Lung (tissue), 12 donors: ENCODE data around the gene GRB7. TPM values are rescaled to one million over a fixed set of nuclear protein-coding genes. Genes with fewer than 3 reads are reported as not detected.
A peak's percentile ranks its signal among the peaks of the same experiment; 100 is the strongest.
"Not testable (repeated sequence)": the region's sequence is repeated elsewhere in the genome, so short reads cannot be mapped to it uniquely, and the experiment has no call there.

ENCODE experiments used
- ATAC-seq: fragments of 200-7000 bp; cut with Tn5 transposase; one replicate; pipeline ENCODE4 v1.9.1; 2020; ENCODE audit warnings: moderate number of reproducible peaks; ENCODE audit not compliant: insufficient read depth, low FRiP score
- DNase-seq, 3 donors: peaks; one replicate each; pipeline ENCODE4 v3.0.0-alpha.2; 2013 to 2017
- H3K27ac ChIP-seq, 2 donors: one replicate each; pipeline ENCODE4 v1.5.1; 2013; ENCODE audit warnings: mild to moderate bottlenecking in 2 of 2, moderate library complexity in 2 of 2, control low read depth in 1 of 2, inconsistent platforms in 1 of 2, low read depth in 1 of 2, low read length in 1 of 2
- H3K27me3 ChIP-seq, 3 donors: one replicate each; pipeline ENCODE4 v1.5.1; 2013; ENCODE audit warnings: low read length in 2 of 3; ENCODE audit not compliant: control insufficient read depth in 3 of 3, insufficient read depth in 3 of 3
- H3K36me3 ChIP-seq, 4 donors: one replicate each; pipeline ENCODE4 v1.5.1; 2013; ENCODE audit warnings: low read length in 4 of 4, mild to moderate bottlenecking in 1 of 4, moderate library complexity in 1 of 4; ENCODE audit not compliant: control insufficient read depth in 4 of 4, insufficient read depth in 4 of 4
- H3K4me1 ChIP-seq, 5 donors: one replicate each; pipeline ENCODE4 v1.5.1; 2013; ENCODE audit warnings: low read length in 5 of 5, mild to moderate bottlenecking in 2 of 5, moderate library complexity in 1 of 5; ENCODE audit not compliant: control insufficient read depth in 5 of 5, insufficient read depth in 5 of 5
- H3K4me3 ChIP-seq: one replicate; pipeline ENCODE4 v1.5.1; 2013; ENCODE audit warnings: mild to moderate bottlenecking, control low read depth, moderate library complexity
- H3K9ac ChIP-seq, 2 donors: one replicate each; pipeline ENCODE4 v1.5.1; 2013; ENCODE audit warnings: low read length in 2 of 2, control low read depth in 1 of 2; ENCODE audit not compliant: insufficient read depth in 1 of 2
- H3K9me3 ChIP-seq, 4 donors: one replicate each; pipeline ENCODE4 v1.5.1; 2013; ENCODE audit warnings: low read length in 3 of 4, mild to moderate bottlenecking in 1 of 4, moderate library complexity in 1 of 4; ENCODE audit not compliant: control insufficient read depth in 4 of 4, insufficient read depth in 3 of 4
- CTCF ChIP-seq: IDR thresholded peaks from 2 replicates; pipeline ENCODE4 v1.5.1; 2012; ENCODE audit warnings: mild to moderate bottlenecking; ENCODE audit errors: control extremely low read depth, extremely low read depth
- WGBS, 2 donors: extraction: QIAGEN DNeasy Blood & Tissue Kit; methylation state at CpG; one replicate each; pipeline ENCODE4 v1.1.7; 2013; 5-methylcytosine and 5-hydroxymethylcytosine counted together
- polyA plus RNA-seq, 2 donors: library from polyadenylated mRNA; stranded (reverse); fragments of 200-250 nt; gene quantifications; one replicate each; pipeline ENCODE4 v1.2.1, GENCODE V29; 2013
- total RNA-seq, 2 donors: library from RNA; depleted of rRNA in 1 of 2; stranded (reverse); fragments of >200 nt in 1 of 2; gene quantifications; one replicate each; pipeline ENCODE4 v1.2.1, GENCODE V29; 2014 to 2021
- donor health status: control.
- donor health status: control.
- donor health status: Bipolar disorder and iron deficiency.
- donor health status: healthy.
- donor health status: DM: yes; HTN: yes; CAD: no.

The GRB7 gene
- total and polyA plus RNA-seq, 4 donors, result 6.6 to 25.5 (median 16.6) TPM

DNA sequence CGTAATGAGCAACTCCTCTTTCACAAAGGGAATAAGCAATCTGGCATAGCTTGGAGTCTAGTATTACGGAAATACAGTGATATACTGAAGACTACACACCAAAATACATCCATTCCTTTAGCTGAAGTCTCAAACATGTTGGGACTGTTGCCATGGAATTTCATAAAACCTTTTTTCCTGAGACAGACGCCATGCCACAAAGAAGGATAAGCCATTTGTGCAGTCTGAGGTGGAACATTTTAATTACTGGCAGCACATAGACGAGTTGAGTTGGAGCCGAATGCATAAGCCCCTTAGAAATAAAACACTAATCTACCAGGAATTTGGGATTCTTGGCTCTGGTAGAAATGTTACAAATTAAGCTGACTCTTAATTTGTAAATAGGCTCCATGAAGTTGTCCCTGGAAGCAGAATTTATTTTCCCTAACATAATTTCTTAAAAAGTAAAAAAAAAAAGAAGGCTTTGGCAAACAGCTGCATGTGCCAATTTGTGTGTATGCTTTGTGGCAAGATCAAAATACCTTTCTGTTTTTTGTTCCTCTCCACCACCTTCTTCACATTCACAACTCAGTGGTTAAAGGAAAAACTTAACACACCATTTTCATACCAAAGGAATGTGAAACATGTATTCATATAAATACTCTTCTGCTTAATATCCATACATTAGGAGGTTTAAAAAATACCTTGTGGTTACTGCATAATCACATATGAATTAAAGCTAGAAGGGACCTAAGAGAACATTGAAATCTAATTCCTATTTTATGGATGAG lies 25.5 kb downstream of the GRB7 start:
- WGBS, 2 donors, result 64 to 83% methylated on average over 5 of the region's 5 CpGs
- ATAC-seq (no peak), DNase-seq (peak in 1 of 3 donors; percentile 17)
- Histone ChIP-seq H3K9me3 (no peaks in the 10 kb centered on the region), H3K4me3 (no peak overlapping the region), H3K36me3 (no peaks in the 10 kb centered on the region), H3K27me3 (no peaks in the 10 kb centered on the region), H3K9ac (peak overlapping the region in 1 of 2 donors; percentile 8), H3K27ac (no peak overlapping the region), H3K4me1 (peaks cover 0 to 7% (median 0%) of the 10 kb centered on the region in 5 donors)
- no peak for TF ChIP-seq CTCF

DNA sequence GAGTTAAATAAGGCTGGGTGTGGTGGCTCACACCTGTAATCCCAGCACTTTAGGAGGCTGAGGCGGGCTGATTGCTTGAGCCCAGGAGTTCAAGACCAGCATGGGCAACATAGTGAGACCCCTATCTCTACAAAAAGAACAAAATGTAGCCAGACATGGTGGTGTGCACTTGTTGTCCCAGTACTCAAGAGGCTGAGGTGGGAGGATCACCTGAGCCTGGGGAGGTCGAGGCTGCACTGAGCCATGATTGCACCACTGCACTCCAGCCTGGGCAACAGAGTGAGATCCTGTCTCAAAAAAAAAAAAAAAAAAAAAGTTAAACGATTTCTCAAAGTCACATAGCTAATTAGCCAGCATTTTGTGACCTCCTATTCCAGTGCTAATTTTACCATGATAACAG lies 26.4 kb downstream of the GRB7 start:
- H3K9ac ChIP-seq, ATAC-seq, H3K27me3 ChIP-seq, DNase-seq, H3K4me3 ChIP-seq, H3K9me3 ChIP-seq, H3K27ac ChIP-seq, H3K4me1 ChIP-seq, H3K36me3 ChIP-seq: not testable (repeated sequence)
- WGBS, 2 donors, result 80 to 89% methylated on average over 3 of the region's 3 CpGs

GRCh38 chr17:39765175-39765574 lies 27.4 kb downstream of the GRB7 start:
- H3K27ac ChIP-seq, result no peak overlapping the region
- no peak overlapping the region for H3K4me3 ChIP-seq
- H3K36me3 ChIP-seq, result no peaks in the 10 kb centered on the region
- ATAC-seq, result no peak
- peaks cover 0 to 7% (median 0%) of the 10 kb centered on the region in 5 donors for H3K4me1 ChIP-seq
- no peaks in the 10 kb centered on the region for H3K27me3 ChIP-seq
- no peak overlapping the region for H3K9ac ChIP-seq
- TF ChIP-seq CTCF, result no peak
- 57 to 58% methylated on average over 3 of the region's 3 CpGs for WGBS, 2 donors
- H3K9me3 ChIP-seq, result no peaks in the 10 kb centered on the region
- DNase-seq, result no peak

DNA sequence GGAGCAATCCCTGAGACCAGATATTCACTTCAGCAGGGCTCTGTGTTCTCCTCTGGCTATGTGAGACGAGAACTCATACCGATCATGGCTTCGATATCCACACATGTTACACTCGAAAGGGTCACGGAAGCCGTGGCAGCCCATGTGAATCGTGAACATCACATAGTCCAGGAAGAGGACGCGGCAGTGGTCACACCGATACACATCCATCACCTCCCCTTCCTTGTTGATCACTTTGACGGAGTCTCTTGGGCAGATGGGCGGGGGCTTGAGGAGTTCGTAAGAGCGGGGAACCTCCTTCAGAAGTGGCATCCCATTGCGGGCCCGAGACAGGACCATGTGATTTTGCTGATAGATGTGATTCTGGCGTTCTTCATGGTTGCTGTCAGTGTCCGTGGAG lies 28.0 kb downstream of the GRB7 start:
- no peak overlapping the region for H3K4me3 ChIP-seq
- ATAC-seq (no peak), DNase-seq (no peak)
- WGBS, 2 donors, result 93 to 94% methylated on average over 18 of the region's 18 CpGs
- peaks cover 0 to 7% (median 0%) of the 10 kb centered on the region in 5 donors for H3K4me1 ChIP-seq
- TF ChIP-seq CTCF, result no peak
- no peaks in the 10 kb centered on the region for H3K36me3 ChIP-seq
- no peak overlapping the region for H3K9ac ChIP-seq
- H3K27me3 ChIP-seq, result no peaks in the 10 kb centered on the region
- no peak overlapping the region for H3K27ac ChIP-seq
- H3K9me3 ChIP-seq, result no peaks in the 10 kb centered on the region
